Neural cell (in vitro differentiated cells): ENCODE results near the gene FAM210A. TPM values are rescaled to one million over a fixed set of nuclear protein-coding genes. Genes with fewer than 3 reads are reported as not detected.

Experiments
- H2AFZ ChIP-seq: fragments of 200-600, 300-800 bp; sonication (generic), shearing (Covaris generic); 2 replicates; pipeline ENCODE4 v1.6.0; 2014; ENCODE audit warnings: low read depth, mild to moderate bottlenecking, antibody characterized with exemption, low read length, moderate library complexity
- H3F3A ChIP-seq: fragments of 200-600 bp; shearing (Covaris generic); 2 replicates; pipeline ENCODE4 v1.6.1; 2016; ENCODE audit warnings: mild to moderate bottlenecking, moderate library complexity, mixed read lengths, antibody characterized with exemption, low read length; ENCODE audit not compliant: insufficient read depth, poor library complexity, severe bottlenecking
- H3K27ac ChIP-seq: fragments of 200-600, 300-800 bp; sonication (generic), shearing (Covaris generic); 2 replicates; pipeline ENCODE4 v1.5.1; 2014; ENCODE audit warnings: mild to moderate bottlenecking, low read length, moderate library complexity
- H3K27me3 ChIP-seq: fragments of 300-800, 200-600 bp; sonication (generic), shearing (Covaris generic); 2 replicates; pipeline ENCODE4 v1.6.0; 2014; ENCODE audit warnings: mild to moderate bottlenecking, low read depth, low read length, moderate library complexity; ENCODE audit not compliant: insufficient read depth
- H3K36me3 ChIP-seq: fragments of 300-800, 200-600 bp; sonication (generic), shearing (Covaris generic); 2 replicates; pipeline ENCODE4 v1.5.1; 2014; ENCODE audit warnings: mild to moderate bottlenecking, antibody characterized with exemption, low read length, moderate library complexity; ENCODE audit not compliant: insufficient read depth
- H3K4me2 ChIP-seq: fragments of 300-800, 200-600 bp; sonication (generic), shearing (Covaris generic); 2 replicates; pipeline ENCODE4 v1.6.0; 2014; ENCODE audit warnings: mild to moderate bottlenecking, low read length
- H3K4me3 ChIP-seq: fragments of 300-800, 200-600 bp; sonication (generic), shearing (Covaris generic); 2 replicates; pipeline ENCODE4 v1.5.1; 2014; ENCODE audit warnings: mild to moderate bottlenecking, low read length, moderate library complexity
- H3K79me2 ChIP-seq: fragments of 200-600 bp; shearing (Covaris generic); replicated peaks from 2 replicates; pipeline ENCODE4 v1.6.0; 2014; ENCODE audit warnings: mild to moderate bottlenecking, low read length, moderate library complexity; ENCODE audit not compliant: insufficient read depth
- H3K9ac ChIP-seq: fragments of 300-800, 200-600 bp; sonication (generic), shearing (Covaris generic); 2 replicates; pipeline ENCODE4 v1.6.1; 2016; ENCODE audit warnings: mild to moderate bottlenecking, low read length, mixed read lengths
- H3K9me2 ChIP-seq: fragments of 200-600 bp; shearing (Covaris generic); 2 replicates; pipeline ENCODE4 v1.6.1; 2016; ENCODE audit warnings: mild to moderate bottlenecking, low read length, mixed read lengths; ENCODE audit not compliant: insufficient read depth
- H3K9me3 ChIP-seq: fragments of 200-600, 300-800 bp; sonication (generic), shearing (Covaris generic); 2 replicates; pipeline ENCODE4 v1.6.1; 2016; ENCODE audit warnings: mild to moderate bottlenecking, mixed run types, low read length, moderate library complexity, mixed read lengths
- H4K20me1 ChIP-seq: fragments of 200-600 bp; shearing (Covaris generic); 2 replicates; pipeline ENCODE4 v1.6.1; 2016; ENCODE audit warnings: mild to moderate bottlenecking, mixed run types; ENCODE audit not compliant: insufficient read depth
- CTCF ChIP-seq: fragments of 450-650 bp; IDR thresholded peaks from 2 replicates; pipeline ENCODE4 v1.5.1; 2014; ENCODE audit warnings: antibody characterized with exemption, mild to moderate bottlenecking, moderate library complexity; ENCODE audit not compliant: poor library complexity, severe bottlenecking
- EP300 ChIP-seq: fragments of 450-650 bp; conservative IDR thresholded peaks from 2 replicates; pipeline ENCODE4 v1.6.1; 2014; ENCODE audit warnings: antibody characterized with exemption, mild to moderate bottlenecking, moderate library complexity; ENCODE audit not compliant: poor library complexity, severe bottlenecking
- EZH2 ChIP-seq: fragments of 200-600, 300-800 bp; shearing (Covaris generic), sonication (generic); IDR thresholded peaks from 2 replicates; pipeline ENCODE4 v1.6.1; 2014; ENCODE audit warnings: antibody characterized with exemption, low read length, borderline replicate concordance, mild to moderate bottlenecking; ENCODE audit not compliant: insufficient read depth, poor library complexity, severe bottlenecking
- MXI1 ChIP-seq: fragments of 450-650 bp; conservative IDR thresholded peaks from 2 replicates; pipeline ENCODE4 v1.6.1; 2014; ENCODE audit warnings: antibody characterized with exemption, mild to moderate bottlenecking; ENCODE audit not compliant: poor library complexity, severe bottlenecking
- POLR2AphosphoS5 ChIP-seq: IDR thresholded peaks from 2 replicates; pipeline ENCODE4 v1.6.1; 2012
- RAD21 ChIP-seq: fragments of 450-650 bp; conservative IDR thresholded peaks from 2 replicates; pipeline ENCODE4 v1.6.1; 2014; ENCODE audit warnings: antibody characterized with exemption, mild to moderate bottlenecking, moderate library complexity
- REST ChIP-seq: IDR thresholded peaks from 2 replicates; pipeline ENCODE4 v1.6.1; 2012; ENCODE audit warnings: borderline replicate concordance
- SMC3 ChIP-seq: fragments of 450-650 bp; conservative IDR thresholded peaks from 2 replicates; pipeline ENCODE4 v1.6.1; 2014; ENCODE audit warnings: antibody characterized with exemption, mild to moderate bottlenecking, moderate library complexity; ENCODE audit not compliant: poor library complexity
- TAF1 ChIP-seq: IDR thresholded peaks from 2 replicates; pipeline ENCODE4 v1.6.1; 2012; ENCODE audit warnings: low read depth
- polyA plus RNA-seq: library from polyadenylated mRNA; depleted of rRNA; stranded (reverse); fragments of >200 nt; gene quantifications from 2 replicates; pipeline ENCODE4 v1.2.3, GENCODE V29; 2014

FAM210A gene
- polyA plus RNA-seq, 1 donor from 2014 or later, result 11.5 TPM

GRCh38 chr18:13715330-13715729, 11.0 kb downstream of the FAM210A start:
- Histone ChIP-seq H3K4me2 (no peak overlapping the region), H3K27ac (no peak overlapping the region), H3K36me3 (no peaks in the 10 kb centered on the region), H3K9me2 (no peaks in the 10 kb centered on the region), H4K20me1 (no peaks in the 10 kb centered on the region), H3K9me3 (no peaks in the 10 kb centered on the region), H3F3A (no peaks in the 10 kb centered on the region), H3K9ac (no peak overlapping the region), H3K4me3 (no peak overlapping the region), H3K79me2 (no peaks in the 10 kb centered on the region), H2AFZ (no peak overlapping the region), H3K27me3 (no peaks in the 10 kb centered on the region)
- TF ChIP-seq REST, result no peak
- TF ChIP-seq EZH2, result no peak
- no peak for TF ChIP-seq EP300
- no peak for TF ChIP-seq MXI1
- no peak for TF ChIP-seq POLR2AphosphoS5
- no peak for TF ChIP-seq SMC3

- H3K27me3 ChIP-seq, result no peaks in the 10 kb centered on the region
- H3K9ac ChIP-seq, result no peak overlapping the region
- H3K79me2 ChIP-seq, result no peaks in the 10 kb centered on the region
- no peaks in the 10 kb centered on the region for H3F3A ChIP-seq
- H2AFZ ChIP-seq, result no peak overlapping the region
- no peaks in the 10 kb centered on the region for H3K36me3 ChIP-seq
- H3K4me2 ChIP-seq, result no peak overlapping the region
- H3K27ac ChIP-seq, result no peak overlapping the region
- no peak overlapping the region for H3K4me3 ChIP-seq
- TF ChIP-seq POLR2AphosphoS5 (no peak), EZH2 (no peak), REST (no peak), RAD21 (no peak), SMC3 (no peak), MXI1 (no peak), EP300 (no peak), TAF1 (no peak), CTCF (no peak)
- no peaks in the 10 kb centered on the region for H4K20me1 ChIP-seq
- no peaks in the 10 kb centered on the region for H3K9me3 ChIP-seq
- no peaks in the 10 kb centered on the region for H3K9me2 ChIP-seq
Observed at GRCh38 chr18:13713455-13714055, 12.8 kb downstream of the FAM210A start.
